ENCODE results near the gene GALNT9.

- TF ChIP-seq CTCF (IDR thresholded peaks at IDR 0.05) (no peak), POLR2AphosphoS5 (IDR thresholded peaks at IDR 0.05; ENCODE audit: low read depth, low read length) (no peak), MEF2A (IDR thresholded peaks at IDR 0.05; ENCODE audit: borderline replicate concordance, low read depth) (no peak), ELF1 (IDR thresholded peaks at IDR 0.05) (no peak), IRF3 (IDR thresholded peaks at IDR 0.05; ENCODE audit: low read depth, low read length) (no peak), FOXM1 (IDR thresholded peaks at IDR 0.05; ENCODE audit: low read depth) (no peak), GATA2 (CRISPR knock-in tag; IDR thresholded peaks at IDR 0.05) (no peak), RCOR1 (IDR thresholded peaks at IDR 0.05; ENCODE audit: low read length) (no peak), TEAD4 (IDR thresholded peaks at IDR 0.05; ENCODE audit: borderline replicate concordance, insufficient read depth) (no peak)
These were observed 26.6 kb upstream of the GALNT9 start for GRCh38 chr12:132355742-132356681.

All from SK-N-SH (cell line).